ENCODE measurements around the gene ARHGAP42.
"Not testable (repeated sequence)": the region's sequence is repeated elsewhere in the genome, so short reads cannot be mapped to it uniquely, and the experiment has no call there.

ARHGAP42 gene

GRCh38 chr11:100731471-100731870 lies 44.4 kb downstream of the ARHGAP42 start:
- DNase-seq: no peak

DNA sequence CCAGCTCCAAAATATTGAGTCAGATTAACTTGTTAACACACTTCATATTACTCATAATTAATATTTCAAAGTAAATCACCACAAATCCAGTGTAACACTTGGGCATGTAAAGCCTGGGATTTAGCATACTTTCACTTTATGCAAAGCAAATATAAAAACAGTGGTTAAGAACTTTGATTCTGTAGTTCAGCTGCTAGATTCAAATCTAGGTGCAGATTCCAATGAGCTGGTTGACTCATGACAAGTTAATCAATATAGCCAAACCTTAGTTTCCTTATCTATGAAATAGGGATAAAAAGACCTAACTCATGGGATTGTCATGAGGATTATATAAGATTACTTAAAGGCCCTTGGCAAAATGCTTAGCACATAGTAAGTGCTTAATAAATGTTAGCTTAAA lies 45.9 kb downstream of the ARHGAP42 start:
- no peak for DNase-seq

- no peak for DNase-seq
These were observed 47.8 kb downstream of the ARHGAP42 start for GRCh38 chr11:100734743-100735527.

- no peak for DNase-seq
These were observed 49.0 kb downstream of the ARHGAP42 start for GRCh38 chr11:100735949-100736675.

GRCh38 chr11:100738701-100739270 lies 51.7 kb downstream of the ARHGAP42 start:
- DNase-seq: no peak

DNA sequence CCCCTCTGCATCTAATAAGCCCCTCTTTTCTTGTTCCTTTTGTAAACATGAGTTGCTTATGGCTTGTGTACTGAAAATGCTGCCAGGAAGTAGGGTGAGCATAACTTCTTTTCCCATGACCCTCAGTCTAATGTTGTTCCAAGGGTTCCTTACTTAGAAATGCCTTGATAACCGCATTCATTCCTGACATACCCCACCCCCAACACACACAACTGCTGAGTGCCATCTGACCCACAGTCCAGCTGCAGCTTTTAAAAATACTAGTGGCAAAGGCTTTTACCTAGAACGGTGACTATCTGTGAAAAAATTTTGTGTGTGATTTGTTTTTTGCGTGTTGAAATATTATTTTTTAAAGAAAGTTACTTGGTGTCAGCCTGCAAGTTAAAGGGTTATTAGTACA lies 52.6 kb downstream of the ARHGAP42 start:
- DNase-seq: no peak

DNA sequence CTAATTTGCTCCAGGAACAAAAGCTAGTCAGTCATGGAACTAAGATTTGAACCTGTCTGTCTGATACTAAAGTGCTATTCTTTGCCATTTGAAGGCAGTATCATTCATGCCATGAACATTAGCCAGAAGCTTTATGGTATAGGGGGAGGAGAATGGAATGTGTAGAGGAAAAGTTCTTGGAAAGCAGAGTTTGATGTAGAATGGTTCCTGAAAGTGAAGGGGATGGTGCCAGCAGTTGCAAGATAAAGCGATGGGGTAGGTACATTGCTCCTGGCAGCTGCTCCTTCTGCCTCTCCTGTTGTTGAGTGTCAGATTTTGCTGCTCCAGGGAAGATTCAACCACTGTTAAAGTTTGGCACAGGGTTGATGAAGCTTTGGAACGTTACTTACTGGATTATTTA lies 53.4 kb downstream of the ARHGAP42 start:
- DNase-seq: no peak

GRCh38 chr11:100741866-100742625 lies 55.0 kb downstream of the ARHGAP42 start:
- no peak for DNase-seq

- no peak for DNase-seq
These were observed 59.4 kb downstream of the ARHGAP42 start for GRCh38 chr11:100746448-100746847.

GRCh38 chr11:100748153-100748552 lies 61.1 kb downstream of the ARHGAP42 start:
- DNase-seq: no peak

DNA sequence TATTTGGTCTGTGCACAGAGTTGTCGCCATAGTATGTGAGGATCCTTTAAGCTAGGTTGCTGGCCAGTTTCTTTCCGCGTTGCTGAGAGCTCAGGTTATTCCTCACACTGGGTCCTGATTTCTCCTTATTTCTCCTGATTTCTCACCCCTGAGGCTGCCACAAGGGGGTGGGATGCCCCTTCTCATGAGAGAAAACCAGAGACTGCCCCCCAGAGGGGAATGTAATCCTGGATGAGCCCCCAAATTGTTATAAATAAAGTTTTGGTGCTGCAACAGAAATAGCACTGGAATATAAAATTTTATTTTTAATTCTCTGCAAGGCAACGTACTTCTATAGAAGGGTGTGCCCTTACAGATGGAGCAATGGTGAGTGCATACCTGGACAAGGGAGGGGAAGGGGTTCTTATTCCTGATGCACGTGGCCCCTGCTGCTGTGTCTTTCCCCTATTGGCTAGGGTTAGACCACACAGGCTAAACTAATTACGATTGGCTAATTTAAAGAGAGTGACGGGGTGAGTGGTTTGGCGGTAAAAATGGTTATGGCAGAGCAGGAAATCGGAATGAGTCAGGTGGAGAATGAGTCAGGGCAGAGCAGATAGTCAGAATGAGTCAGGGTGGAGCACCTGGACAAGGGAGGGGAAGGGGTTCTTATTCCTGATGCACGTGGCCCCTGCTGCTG lies 62.9 kb downstream of the ARHGAP42 start:
- DNase-seq: not testable (repeated sequence)

GRCh38 chr11:100750566-100750891 lies 63.4 kb downstream of the ARHGAP42 start:
- DNase-seq: not testable (repeated sequence)

DNA sequence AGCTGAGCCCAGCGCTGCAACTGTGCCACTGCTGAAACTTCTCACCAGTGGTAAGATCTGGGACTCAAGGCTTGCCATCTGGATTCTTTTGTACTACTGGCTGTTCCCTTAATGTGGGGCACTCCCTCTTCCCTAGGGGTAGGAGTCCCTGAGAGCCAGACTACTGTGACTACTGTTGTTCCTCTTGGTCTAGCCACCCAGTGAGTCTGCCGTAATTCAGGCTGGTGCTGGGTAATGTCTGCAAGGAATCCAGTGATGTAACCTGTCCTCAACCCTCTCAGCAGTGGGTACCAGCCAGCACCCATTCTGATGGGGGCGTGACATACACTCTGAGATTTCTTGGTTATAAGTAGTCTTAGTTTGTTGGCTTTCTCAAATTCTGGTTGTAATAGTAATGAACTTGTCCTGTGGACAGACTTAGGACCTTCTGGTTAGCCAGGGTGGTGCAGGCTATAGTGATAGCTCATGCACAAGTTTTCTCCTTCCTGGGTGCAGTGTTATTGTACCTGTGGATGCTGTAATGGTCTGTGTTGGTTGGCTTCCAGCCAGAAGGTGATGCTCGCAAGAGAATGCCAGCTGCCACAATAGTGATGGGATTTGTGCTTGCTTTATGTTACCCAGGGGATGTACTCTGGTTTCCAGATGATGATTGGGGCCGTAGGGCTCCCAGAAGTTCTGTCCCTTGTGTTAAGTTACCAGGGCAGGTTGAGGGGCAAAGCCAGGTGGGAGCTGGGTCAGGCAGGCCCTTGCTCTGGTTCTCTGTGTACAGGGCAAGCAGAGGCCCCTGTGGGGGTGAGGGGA lies 65.5 kb downstream of the ARHGAP42 start:
- DNase-seq: no peak

- DNase-seq: no peak
These were observed 66.1 kb downstream of the ARHGAP42 start for GRCh38 chr11:100753172-100753543.

DNA sequence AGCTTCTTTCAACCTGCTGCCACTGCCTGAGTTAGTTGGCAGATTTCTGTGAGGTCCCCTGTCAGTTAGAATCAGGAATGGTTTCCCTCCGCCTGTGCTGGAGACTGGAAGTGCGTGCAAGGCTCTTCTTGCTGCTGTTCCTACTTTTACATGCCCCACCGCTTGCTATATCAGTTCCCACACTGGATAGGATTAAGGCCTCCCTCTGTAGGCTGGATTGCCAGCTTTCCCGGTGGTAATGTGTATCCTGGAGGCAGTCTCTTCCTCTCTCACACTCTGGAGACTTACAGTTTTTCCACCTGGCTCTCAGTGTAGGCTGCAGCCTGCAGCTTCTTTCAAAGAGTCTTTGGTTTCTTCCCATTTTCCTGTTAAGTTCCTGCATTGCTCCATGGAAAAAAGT lies 66.5 kb downstream of the ARHGAP42 start:
- DNase-seq: no peak

DNA sequence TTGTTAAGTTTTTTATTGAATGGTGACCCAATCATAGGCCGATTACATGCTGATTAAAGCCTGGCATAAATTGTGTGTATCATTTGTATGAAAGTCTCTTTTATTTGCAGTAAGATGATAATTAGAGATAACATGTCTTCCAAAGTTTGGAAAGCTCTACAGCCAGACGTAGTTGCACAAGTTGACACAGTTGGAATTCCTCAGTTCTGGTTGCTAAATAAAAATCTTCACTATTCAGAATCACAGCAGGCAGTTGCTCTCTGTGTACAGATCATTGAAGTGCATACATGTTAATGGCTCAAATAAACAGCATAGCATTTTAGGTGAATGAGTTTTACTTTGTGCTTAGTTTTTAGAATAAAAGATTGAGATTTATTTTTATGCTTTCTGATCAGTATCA lies 69.5 kb downstream of the ARHGAP42 start:
- no peak for DNase-seq

DNA sequence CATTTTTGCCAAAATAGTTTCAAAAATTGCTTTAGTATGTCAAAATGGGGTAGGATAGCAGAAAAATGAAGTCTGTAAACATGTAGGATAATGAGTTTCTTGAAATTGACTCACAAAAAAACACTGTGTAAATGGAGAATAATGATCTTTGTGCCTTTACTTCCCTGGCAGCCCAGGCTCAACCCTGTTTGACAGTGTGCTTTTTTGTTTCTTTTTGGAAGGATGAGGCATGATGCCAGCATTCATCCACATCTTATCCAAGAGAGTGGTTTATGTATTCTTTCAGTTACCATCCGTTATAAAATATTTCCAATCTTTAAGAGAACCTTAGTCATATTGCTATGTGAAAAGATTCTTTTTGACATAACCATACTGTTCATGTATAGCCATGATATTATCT lies 70.6 kb downstream of the ARHGAP42 start:
- no peak for DNase-seq

DNA sequence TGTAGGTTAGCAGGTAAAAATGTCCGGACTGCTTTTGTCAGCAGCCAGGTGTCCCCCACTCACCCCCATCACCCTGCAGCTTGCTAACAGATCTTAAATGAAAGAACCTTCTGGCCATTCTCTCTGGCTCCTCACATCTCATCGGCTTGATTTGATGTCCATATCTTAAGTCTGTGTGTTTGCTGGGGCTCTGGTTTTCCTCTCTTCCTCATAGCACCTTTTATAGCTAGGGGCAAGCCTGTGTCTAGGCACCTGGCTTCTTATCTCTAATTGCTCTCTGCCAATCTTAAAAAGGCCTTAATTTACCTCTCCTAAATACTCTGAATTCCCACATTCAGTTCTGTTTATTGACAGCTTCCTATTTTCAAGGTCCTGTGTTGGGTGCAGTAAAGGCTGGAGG lies 72.0 kb downstream of the ARHGAP42 start:
- no peak for DNase-seq

DNA sequence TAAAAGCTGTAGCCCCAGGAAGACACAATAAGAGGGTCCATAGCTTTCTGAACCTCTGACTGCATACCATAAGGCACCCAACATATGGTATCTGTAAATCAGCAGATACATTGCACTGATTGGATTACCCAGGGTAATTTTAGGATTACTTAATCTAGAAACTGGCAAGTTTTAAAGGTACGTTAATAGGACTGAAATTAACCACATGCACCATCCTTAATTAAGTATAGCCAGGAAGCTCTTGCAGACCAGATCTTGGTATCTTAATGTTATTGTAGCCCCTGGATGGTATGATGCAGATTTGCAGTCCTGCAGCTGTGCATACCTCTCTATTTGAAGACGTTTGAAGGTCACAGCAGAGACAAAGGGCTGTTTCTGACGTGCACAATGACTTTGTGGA lies 72.8 kb downstream of the ARHGAP42 start:
- no peak for DNase-seq

DNA sequence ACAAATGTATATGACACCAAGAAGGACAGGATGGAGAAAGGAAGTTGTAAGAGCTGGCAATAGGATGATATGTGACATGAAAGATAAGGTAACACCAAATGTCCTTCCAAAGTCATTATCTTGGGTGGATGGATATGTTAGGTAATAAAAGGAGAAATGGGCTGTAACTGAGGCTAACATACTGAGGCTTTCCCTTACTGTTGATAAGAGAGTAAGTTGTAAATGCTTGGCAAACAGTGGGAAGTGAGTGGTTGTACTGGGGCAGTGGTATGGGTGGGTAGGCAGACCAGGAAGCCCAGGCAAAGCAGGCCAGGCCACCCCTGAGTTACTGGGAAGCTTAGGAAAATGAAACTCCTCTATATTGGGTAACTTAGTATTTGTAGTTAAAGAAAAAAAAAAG lies 73.7 kb downstream of the ARHGAP42 start:
- DNase-seq: no peak

GRCh38 chr11:100761841-100762240 lies 74.8 kb downstream of the ARHGAP42 start:
- no peak for DNase-seq

GRCh38 chr11:100766764-100767163 lies 79.7 kb downstream of the ARHGAP42 start:
- DNase-seq: no peak
